ENCODE measurements around the gene LMAN1L.

- TF ChIP-seq CTCF (IDR thresholded peaks at IDR 0.05) (no peak), POLR2A (IDR thresholded peaks at IDR 0.05) (no peak)
These were observed 20.2 kb upstream of the LMAN1L start for GRCh38 chr15:74792227-74793016.

Measured in ovary (tissue), 3 donors.